K562 (cell line): ENCODE results near the gene PPIL1. TPM values are rescaled to one million over a fixed set of nuclear protein-coding genes. Genes with fewer than 3 reads are reported as not detected.
A peak's percentile ranks its signal among the peaks of the same experiment; 100 is the strongest.

Experiments
- ARID1B ChIP-seq: fragments of 450-650 bp; IDR thresholded peaks from 2 replicates; pipeline ENCODE4 v1.6.1; 2016; ENCODE audit warnings: antibody characterized with exemption, mild to moderate bottlenecking, inconsistent platforms
- CLOCK ChIP-seq: fragments of 250-450 bp; sonication (Bioruptor Pico); IDR thresholded peaks from 2 replicates; pipeline ENCODE4 v1.4.0; 2020; ENCODE audit warnings: mild to moderate bottlenecking, moderate library complexity, borderline replicate concordance
- FOSL1 ChIP-seq: fragments of 200-800 bp; sonication (Bioruptor generic); conservative IDR thresholded peaks from 2 replicates; pipeline ENCODE4 v1.6.1; 2016; ENCODE audit warnings: missing genetic modification characterization, missing compliant biosample characterization
- HBP1 ChIP-seq: fragments of 450-650 bp; formaldehyde crosslinking; IDR thresholded peaks from 2 replicates; pipeline ENCODE4 v1.4.0; 2022; ENCODE audit warnings: missing genetic modification characterization
- HDAC3 ChIP-seq: fragments of 450-650 bp; IDR thresholded peaks from 2 replicates; pipeline ENCODE4 v1.6.1; 2018; ENCODE audit warnings: borderline replicate concordance, mild to moderate bottlenecking, moderate library complexity; ENCODE audit not compliant: partially characterized antibody
- KDM1A ChIP-seq, 2 experiments: fragments of 450-650 bp; IDR thresholded peaks; 2 replicates each; pipeline ENCODE4 v1.6.1; 2016; ENCODE audit warnings: mild to moderate bottlenecking in 2 of 2
- KLF13 ChIP-seq: fragments of 450-650 bp; IDR thresholded peaks from 2 replicates; pipeline ENCODE4 v1.6.1; 2016; ENCODE audit warnings: missing genetic modification characterization, low read depth, mild to moderate bottlenecking, missing compliant biosample characterization, moderate library complexity, borderline replicate concordance
- MEF2D ChIP-seq: conservative IDR thresholded peaks from 2 replicates; pipeline ENCODE4 v1.6.1; 2016; ENCODE audit warnings: low read depth, missing genetic modification characterization, missing compliant biosample characterization
- NONO ChIP-seq, 2 experiments: fragments of 200-400 bp in 1 of 2; fragments of 450-650 bp in 1 of 2; formaldehyde crosslinking in 1 of 2; IDR thresholded peaks; 2 replicates each; pipeline ENCODE4 v1.6.1; 2017; ENCODE audit warnings: low read depth in 2 of 2, mild to moderate bottlenecking in 2 of 2, moderate library complexity in 2 of 2, low read length in 1 of 2
- PTTG1 ChIP-seq: fragments of 450-650 bp; IDR thresholded peaks from 2 replicates; pipeline ENCODE4 v1.6.1; 2016; ENCODE audit warnings: low read depth, mild to moderate bottlenecking, missing genetic modification characterization, missing compliant biosample characterization
- SRSF1 ChIP-seq: fragments of 200-400 bp; formaldehyde crosslinking; IDR thresholded peaks from 2 replicates; pipeline ENCODE4 v1.6.1; 2017; ENCODE audit warnings: mild to moderate bottlenecking, low read depth, low read length, moderate library complexity
- STAT5A ChIP-seq: IDR thresholded peaks from 2 replicates; pipeline ENCODE4 v1.6.1; 2012; ENCODE audit warnings: low read length, inconsistent platforms, borderline replicate concordance
- TEAD2 ChIP-seq: fragments of 450-650 bp; IDR thresholded peaks from 2 replicates; pipeline ENCODE4 v1.6.1; 2016; ENCODE audit warnings: missing genetic modification characterization, control low read depth, missing compliant biosample characterization
- XRCC5 ChIP-seq: fragments of 200-400 bp; formaldehyde crosslinking; IDR thresholded peaks from 2 replicates; pipeline ENCODE4 v1.6.1; 2017; ENCODE audit warnings: low read depth, mild to moderate bottlenecking, low read length
- YY1 ChIP-seq, 3 experiments: IDR thresholded peaks; 2 replicates each; pipeline ENCODE4 v1.6.1; 2011; ENCODE audit warnings: low read length in 2 of 3, mild to moderate bottlenecking in 2 of 3, moderate library complexity in 2 of 3, borderline replicate concordance in 1 of 3, control low read depth in 1 of 3, low read depth in 1 of 3; ENCODE audit not compliant: insufficient read depth in 3 of 3, insufficient replicate concordance in 2 of 3, control insufficient read depth in 1 of 3, insufficient read length in 1 of 3; ENCODE audit errors: extremely low read depth in 1 of 3
- ZBTB9 ChIP-seq: fragments of 450-650 bp; formaldehyde crosslinking; IDR thresholded peaks from 2 replicates; pipeline ENCODE4 v1.4.0; 2020; ENCODE audit warnings: mild to moderate bottlenecking, moderate library complexity
- ZKSCAN1 ChIP-seq: fragments of 150-350 bp; IDR thresholded peaks from 2 replicates; pipeline ENCODE4 v1.6.1; 2016; ENCODE audit warnings: low read depth, low read length
- ZNF133 ChIP-seq: fragments of 250-450 bp; sonication (Bioruptor Pico); IDR thresholded peaks from 2 replicates; pipeline ENCODE4 v1.4.0; 2020; ENCODE audit warnings: mild to moderate bottlenecking
- ZNF239 ChIP-seq: fragments of 250-450 bp; sonication (Bioruptor Pico); IDR thresholded peaks from 2 replicates; pipeline ENCODE4 v1.4.0; 2020; ENCODE audit warnings: mild to moderate bottlenecking
- ZNF280B ChIP-seq: fragments of 250-450 bp; sonication (Bioruptor Pico); IDR thresholded peaks from 2 replicates; pipeline ENCODE4 v1.5.1; 2021; ENCODE audit warnings: mild to moderate bottlenecking
- polyA plus RNA-seq, 8 experiments: library from polyadenylated mRNA; depleted of rRNA in 4 of 8; stranded (reverse) in 5 of 8; unstranded in 3 of 8; fragments of >200 nt; fragmentation: Nextera tagmentation in 2 of 8; fragmentation: Illumina TruSeq in 1 of 8; extraction: Ambion mirVana in 2 of 8; extraction: Trizol in 1 of 8; gene quantifications; 2 replicates each; pipeline versions ENCODE4 v1.2.1 to v1.2.3, GENCODE V29; 2011 to 2014; ENCODE audit warnings: inconsistent platforms in 1 of 8, missing spikeins in 1 of 8
- total RNA-seq, 7 experiments: library from RNA; depleted of rRNA in 6 of 7; stranded (reverse); fragments of >200 nt in 6 of 7; fragmentation: Illumina TruSeq in 2 of 7; extraction: Trizol in 2 of 7; gene quantifications; 2 replicates each; pipeline versions ENCODE4 v1.2.1 to v1.2.3, GENCODE V29; 2011 to 2021; ENCODE audit warnings: low replicate concordance in 1 of 7

PPIL1 gene
- total and polyA plus RNA-seq, 9 of the 15 experiments (the other 6 are each of a cell fraction or from before 2014, with no cell fraction given), result 65.8 to 205 (median 130) TPM

- TF ChIP-seq ARID1B (peak; percentile 94), KDM1A (IDR thresholded peaks at IDR 0.05) (peak; percentile 88 to 92), XRCC5 (peak; percentile 51; the same call in 1 of the 2 replicates), HDAC3 (peak; percentile 91), KLF13 (tag) (no peak), SRSF1 (no peak), YY1 (IDR thresholded peaks at IDR 0.05; ENCODE audit: borderline replicate concordance in 1 of 3, control insufficient read depth in 1 of 3, extremely low read depth in 1 of 3, insufficient read depth in 3 of 3, insufficient read length in 1 of 3, insufficient replicate concordance in 2 of 3, low read depth in 1 of 3, low read length in 2 of 3) (peak in 2 of 3 experiments; percentile 50 to 88), ZKSCAN1 (peak; percentile 72; the same call in 1 of the 2 replicates), PTTG1 (tag) (peak; percentile 57; the same call in 1 of the 2 replicates), FOSL1 (tag) (peak; percentile 85), ZBTB9 (peak; percentile 86), ZNF280B (CRISPR knock-in tag) (no peak), ZNF239 (CRISPR knock-in tag) (peak; percentile 30; the same call in 1 of the 2 replicates), ZNF133 (CRISPR knock-in tag) (no peak), HBP1 (CRISPR knock-in tag) (no peak), NONO (IDR thresholded peaks at IDR 0.05; ENCODE audit: low read depth in 2 of 2, low read length in 1 of 2) (no peak), CLOCK (no peak), STAT5A (peak; percentile 89), MEF2D (tag) (peak; percentile 44; the same call in 1 of the 2 replicates), TEAD2 (tag) (0 out of 2 replicates have a peak, but pooled peaks have one; percentile 28)
Measured at GRCh38 chr6:36862164-36862847, 12.3 kb downstream of the PPIL1 start (continued).
